HCT116 (cell line): ENCODE measurements around the gene F7. TPM values are rescaled to one million over a fixed set of nuclear protein-coding genes. Genes with fewer than 3 reads are reported as not detected.

ENCODE experiments used
- ATAC-seq: fragments of 200-7000 bp; cut with Tn5 transposase; 2 replicates; pipeline ENCODE4 v1.9.1; 2020; ENCODE audit warnings: mild to moderate bottlenecking, moderate library complexity
- BruUV-seq: library from RNA; stranded (reverse); fragments of 400-500 nt; replicated peaks from 2 replicates; lab custom pipeline; 2021; lab: Mats Ljungman, UMichigan
- CTCF ChIA-PET: fragments of 300-600 bp; sonication (Branson Sonifier 250); formaldehyde crosslinking; loops from one replicate; lab custom pipeline; 2021; ENCODE audit warnings: antibody characterized with exemption; lab: Charles Lee
- POLR2A ChIA-PET: fragments of 300-600, 350-600 bp; sonication (Branson Sonifier 250); formaldehyde crosslinking; loops from one replicate; lab custom pipeline; 2021; ENCODE audit warnings: antibody characterized with exemption; lab: Charles Lee
- RAD21 ChIA-PET, 2 experiments: fragments of 300-600 bp; sonication (Branson Sonifier 250); formaldehyde crosslinking; loops; one replicate each; lab custom pipeline; 2023; ENCODE audit warnings: low total read pairs in 2 of 2; ENCODE audit not compliant: uncharacterized antibody in 2 of 2, unreplicated experiment in 2 of 2, low non-redundant PET in 1 of 2; lab: Charles Lee
- DNase-seq: peaks from one replicate; pipeline ENCODE4 v3.0.0-alpha.2; 2010; ENCODE audit warnings: low read depth, low spot score
- H2AFZ ChIP-seq: fragments of 200-600 bp; shearing (Covaris generic), sonication (generic); 2 replicates; pipeline ENCODE4 v1.6.1; 2017; ENCODE audit warnings: low read depth, mixed run types, mixed read lengths, antibody characterized with exemption, low read length; ENCODE audit not compliant: poor library complexity, severe bottlenecking
- H3K27ac ChIP-seq: 2 replicates; pipeline ENCODE4 v1.5.1; 2012; ENCODE audit warnings: low read depth, low read length
- H3K27me3 ChIP-seq: fragments of 200-600 bp; sonication (generic); 2 replicates; pipeline ENCODE4 v1.6.1; 2016; ENCODE audit warnings: mixed run types, low read length, mixed read lengths; ENCODE audit not compliant: insufficient read depth
- H3K36me3 ChIP-seq, 2 experiments: fragments of 200-500 bp in 1 of 2; fragments of 200-600 bp in 1 of 2; sonication (Bioruptor generic) in 1 of 2; sonication (generic) in 1 of 2; 2 replicates each; pipeline versions ENCODE4 v1.5.1 to v1.6.1; 2014 to 2016; ENCODE audit warnings: low read length in 2 of 2, inconsistent platforms in 1 of 2, mixed read lengths in 1 of 2, mixed run types in 1 of 2; ENCODE audit not compliant: insufficient read depth in 2 of 2, control insufficient read depth in 1 of 2
- H3K4me1 ChIP-seq, 2 experiments: fragments of 200-600 bp in 1 of 2; sonication (generic) in 1 of 2; 2 replicates each; pipeline versions ENCODE4 v1.5.1 to v1.6.1; 2012 to 2017; ENCODE audit warnings: low read length in 2 of 2, inconsistent platforms in 1 of 2, mild to moderate bottlenecking in 1 of 2, mixed read lengths in 1 of 2, mixed run types in 1 of 2, moderate library complexity in 1 of 2; ENCODE audit not compliant: insufficient read depth in 2 of 2, control insufficient read depth in 1 of 2
- H3K4me2 ChIP-seq: fragments of 200-600 bp; sonication (generic); 2 replicates; pipeline ENCODE4 v1.6.1; 2017; ENCODE audit warnings: mixed run types, low read length, mixed read lengths
- H3K4me3 ChIP-seq, 2 experiments: fragments of 200-600 bp in 1 of 2; sonication (generic) in 1 of 2; replicated peaks in 1 of 2; 2 replicates each; pipeline ENCODE4 v1.5.1; 2011 to 2016; ENCODE audit warnings: low read length in 2 of 2, control low read depth in 1 of 2, low read depth in 1 of 2, mild to moderate bottlenecking in 1 of 2, mixed read lengths in 1 of 2, mixed run types in 1 of 2
- H3K79me2 ChIP-seq: fragments of 200-600 bp; sonication (generic); 2 replicates; pipeline ENCODE4 v1.6.1; 2017; ENCODE audit warnings: mild to moderate bottlenecking, mixed run types, low read length, moderate library complexity, mixed read lengths; ENCODE audit not compliant: insufficient read depth
- H3K9ac ChIP-seq: fragments of 200-600 bp; sonication (generic); 2 replicates; pipeline ENCODE4 v1.6.1; 2016; ENCODE audit warnings: low read length, mixed read lengths
- H3K9me2 ChIP-seq: fragments of 200-600 bp; sonication (generic), shearing (Covaris generic); 2 replicates; pipeline ENCODE4 v1.6.1; 2017; ENCODE audit warnings: mixed run types, mild to moderate bottlenecking, moderate library complexity; ENCODE audit not compliant: insufficient read depth
- H3K9me3 ChIP-seq, 2 experiments: fragments of 200-500 bp in 1 of 2; fragments of 200-600 bp in 1 of 2; sonication (Bioruptor generic) in 1 of 2; sonication (generic) in 1 of 2; 2 replicates each; pipeline ENCODE4 v1.6.1; 2014 to 2017; ENCODE audit warnings: low read length in 2 of 2, mixed read lengths in 2 of 2, inconsistent platforms in 1 of 2, low read depth in 1 of 2, mild to moderate bottlenecking in 1 of 2, mixed run types in 1 of 2, moderate library complexity in 1 of 2; ENCODE audit not compliant: control insufficient read depth in 1 of 2, insufficient read depth in 1 of 2
- H4K20me1 ChIP-seq: fragments of 200-600 bp; sonication (generic), shearing (Covaris generic); 2 replicates; pipeline ENCODE4 v1.6.1; 2017; ENCODE audit warnings: mixed run types, mild to moderate bottlenecking, moderate library complexity; ENCODE audit not compliant: insufficient read depth
- ATF3 ChIP-seq: IDR thresholded peaks from 2 replicates; pipeline ENCODE4 v1.6.1; 2012
- CBX3 ChIP-seq: IDR thresholded peaks from 2 replicates; pipeline ENCODE4 v1.6.1; 2012; ENCODE audit warnings: low read depth
- CEBPB ChIP-seq: IDR thresholded peaks from 2 replicates; pipeline ENCODE4 v1.6.1; 2012; ENCODE audit warnings: low read depth
- EGR1 ChIP-seq: IDR thresholded peaks from 2 replicates; pipeline ENCODE4 v1.6.1; 2012; ENCODE audit warnings: low read depth
- EZH2phosphoT487 ChIP-seq: fragments of 200-600 bp; IDR thresholded peaks from 2 replicates; pipeline ENCODE4 v1.6.1; 2018; ENCODE audit warnings: antibody characterized with exemption, borderline replicate concordance
- POLR2AphosphoS5 ChIP-seq: IDR thresholded peaks from 2 replicates; pipeline ENCODE4 v1.6.1; 2011; ENCODE audit warnings: mild to moderate bottlenecking, low read depth, low read length, moderate library complexity
- RAD21 ChIP-seq: IDR thresholded peaks from 2 replicates; pipeline ENCODE4 v1.6.1; 2012; ENCODE audit warnings: low read depth, mild to moderate bottlenecking
- SIN3A ChIP-seq: IDR thresholded peaks from 2 replicates; pipeline ENCODE4 v1.6.1; 2012; ENCODE audit warnings: low read depth
- SRF ChIP-seq: IDR thresholded peaks from 2 replicates; pipeline ENCODE4 v1.6.1; 2012; ENCODE audit warnings: low read depth
- TCF7L2 ChIP-seq: IDR thresholded peaks from 2 replicates; pipeline ENCODE4 v1.7.0; 2011; ENCODE audit warnings: borderline replicate concordance, inconsistent platforms; ENCODE audit not compliant: insufficient read depth, insufficient read length; ENCODE audit errors: extremely low read depth
- ZFX ChIP-seq: fragments of 450-650 bp; IDR thresholded peaks from 2 replicates; pipeline ENCODE4 v1.6.1; 2017
- intact Hi-C: fragments of 100-400 bp; cut with micrococcal nuclease; formaldehyde crosslinking; loops from 2 replicates; pipeline ENCODE4 v1.10.0; 2022
- total RNA-seq: library from RNA; stranded (reverse); gene quantifications from one replicate; pipeline ENCODE4 v1.2.1, GENCODE V29; 2021; ENCODE audit not compliant: unreplicated experiment
- TF ChIP-seq, protein P1 (sequence below): IDR thresholded peaks from 2 replicates; pipeline ENCODE4 v1.6.1; 2011; ENCODE audit warnings: mild to moderate bottlenecking, low read length, moderate library complexity; ENCODE audit not compliant: insufficient replicate concordance; ENCODE audit errors: extremely low read depth

F7 gene
- total RNA-seq, 1 experiment from 2014 or later = not detected

DNA sequence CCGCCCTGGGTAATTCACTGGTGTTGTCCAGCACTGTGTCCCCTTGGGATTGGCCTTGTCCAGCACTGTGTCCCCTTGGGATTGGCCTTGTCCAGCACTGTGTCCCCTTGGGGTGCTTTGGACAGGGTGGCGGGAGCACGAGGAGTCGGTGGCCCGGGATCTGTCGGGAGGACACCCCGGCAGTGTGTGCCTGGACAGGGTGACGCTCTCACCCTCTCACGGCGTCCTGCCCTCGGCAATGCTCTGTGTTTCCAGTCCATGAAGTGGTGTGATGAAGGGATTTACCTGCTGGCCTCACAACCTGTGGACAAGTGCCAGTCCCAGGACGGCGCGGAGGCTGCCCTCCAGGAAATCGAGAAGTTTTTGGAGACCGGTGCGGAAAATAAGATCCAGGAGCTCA lies 29.9 kb upstream of the F7 start:
- Histone ChIP-seq H4K20me1 (no peaks in the 10 kb centered on the region), H2AFZ (no peak overlapping the region), H3K27me3 (0 out of 2 replicates have a peak, but pooled peaks cover 7% of the 10 kb centered on the region), H3K4me3 (no peak overlapping the region), H3K27ac (no peak overlapping the region), H3K4me2 (no peak overlapping the region), H3K9me3 (no peaks in the 10 kb centered on the region), H3K9ac (no peak overlapping the region), H3K4me1 (no peaks in the 10 kb centered on the region), H3K79me2 (no peaks in the 10 kb centered on the region), H3K9me2 (no peaks in the 10 kb centered on the region), H3K36me3 (no peaks in the 10 kb centered on the region)
- RAD21 ChIA-PET = no interaction called here
- intact Hi-C loops = no loop called here
- no peak for DNase-seq
- ATAC-seq = no peak
- BruUV-seq = no TSS peak
- POLR2A ChIA-PET = no interaction called here
- TF ChIP-seq, protein P1, sequence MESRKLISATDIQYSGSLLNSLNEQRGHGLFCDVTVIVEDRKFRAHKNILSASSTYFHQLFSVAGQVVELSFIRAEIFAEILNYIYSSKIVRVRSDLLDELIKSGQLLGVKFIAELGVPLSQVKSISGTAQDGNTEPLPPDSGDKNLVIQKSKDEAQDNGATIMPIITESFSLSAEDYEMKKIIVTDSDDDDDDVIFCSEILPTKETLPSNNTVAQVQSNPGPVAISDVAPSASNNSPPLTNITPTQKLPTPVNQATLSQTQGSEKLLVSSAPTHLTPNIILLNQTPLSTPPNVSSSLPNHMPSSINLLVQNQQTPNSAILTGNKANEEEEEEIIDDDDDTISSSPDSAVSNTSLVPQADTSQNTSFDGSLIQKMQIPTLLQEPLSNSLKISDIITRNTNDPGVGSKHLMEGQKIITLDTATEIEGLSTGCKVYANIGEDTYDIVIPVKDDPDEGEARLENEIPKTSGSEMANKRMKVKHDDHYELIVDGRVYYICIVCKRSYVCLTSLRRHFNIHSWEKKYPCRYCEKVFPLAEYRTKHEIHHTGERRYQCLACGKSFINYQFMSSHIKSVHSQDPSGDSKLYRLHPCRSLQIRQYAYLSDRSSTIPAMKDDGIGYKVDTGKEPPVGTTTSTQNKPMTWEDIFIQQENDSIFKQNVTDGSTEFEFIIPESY = no peak
- no peak for TF ChIP-seq ZFX
- no peak for TF ChIP-seq EZH2phosphoT487
- TF ChIP-seq SIN3A = no peak
- TF ChIP-seq CEBPB = no peak
- TF ChIP-seq EGR1 = no peak
- TF ChIP-seq ATF3 = no peak
- TF ChIP-seq TCF7L2 = no peak
- no peak for TF ChIP-seq SRF
- no peak for TF ChIP-seq CBX3
- no peak for TF ChIP-seq RAD21
- TF ChIP-seq POLR2AphosphoS5 = no peak
- CTCF ChIA-PET = no interaction called here
